Measurements from ENCODE around the gene LMBR1.

GRCh38 chr7:156669035-156669828 is 223.8 kb downstream of the LMBR1 start:
- no peak for TF ChIP-seq POLR2AphosphoS5 (IDR thresholded peaks at IDR 0.05; ENCODE audit: low read depth, low read length)
- no peak for TF ChIP-seq REST (IDR thresholded peaks at IDR 0.05; ENCODE audit: insufficient read depth in 1 of 2, low read depth in 2 of 2, low read length in 2 of 2)
- no peak for TF ChIP-seq TAF1 (IDR thresholded peaks at IDR 0.05; ENCODE audit: borderline replicate concordance, insufficient read depth, low read length)
- TF ChIP-seq SIN3A (IDR thresholded peaks at IDR 0.05; ENCODE audit: borderline replicate concordance, insufficient read depth, low read length) = no peak
- TF ChIP-seq FOXP2 (optimal IDR thresholded peaks at IDR 0.05; ENCODE audit: borderline replicate concordance, extremely low read depth, extremely low read length, insufficient read depth) = no peak

Data from PFSK-1 (cell line).